ENCODE measurements around the gene ARHGAP26. TPM values are rescaled to one million over a fixed set of nuclear protein-coding genes. Genes with fewer than 3 reads are reported as not detected.

ARHGAP26 gene
- total and polyA plus RNA-seq, 4 donors = 1.8 to 16.7 (median 4.1) TPM

DNA sequence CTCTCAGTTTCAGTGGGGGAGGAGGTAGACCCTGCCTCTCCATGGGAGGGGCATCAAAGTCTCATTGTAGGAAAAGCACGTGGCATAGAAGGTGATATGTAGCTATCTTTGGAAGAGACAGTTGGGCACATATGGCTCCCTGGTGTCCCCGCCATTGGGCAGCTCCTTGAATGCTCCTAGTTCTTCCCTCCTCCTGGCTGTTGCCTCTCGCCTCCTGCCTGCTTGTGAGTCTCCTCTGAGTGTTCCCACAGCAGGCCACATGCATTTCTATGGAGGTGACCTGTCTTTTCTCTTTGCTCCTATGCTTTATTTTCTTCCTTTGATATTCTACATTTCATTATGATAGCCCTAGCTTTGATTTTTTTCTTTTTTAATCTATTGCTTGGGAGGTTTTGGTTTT lies 138.5 kb downstream of the ARHGAP26 start:
- WGBS = 95% methylated on average over 3 of the region's 3 CpGs
- no peak for TF ChIP-seq GABPA (IDR thresholded peaks at IDR 0.05 in 1 of 2, conservative IDR thresholded peaks at IDR 0.05 in 1 of 2)

DNA sequence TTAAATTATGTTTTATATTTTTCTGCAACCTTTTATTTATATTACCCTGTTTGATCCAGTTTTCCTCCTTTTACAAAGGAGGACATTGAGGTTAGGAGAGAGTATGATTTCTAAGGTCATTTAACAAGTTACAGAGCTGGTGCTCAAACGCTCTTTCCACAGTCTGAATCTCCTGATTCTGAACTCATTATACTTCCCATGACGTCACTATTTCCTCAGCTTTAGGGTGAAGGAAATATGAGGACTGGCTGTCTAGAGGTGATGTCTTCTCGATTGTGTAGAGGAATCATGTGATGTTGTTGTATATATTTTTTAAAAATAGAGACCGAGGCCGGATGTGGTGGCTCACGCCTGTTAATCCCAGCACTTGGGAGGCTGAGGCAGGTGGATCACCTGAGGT lies 140.0 kb downstream of the ARHGAP26 start:
- no peaks in the 10 kb centered on the region for H3K27me3 ChIP-seq (ENCODE audit: control insufficient read depth in 4 of 4, insufficient read depth in 4 of 4, low read length in 3 of 4)
- peaks cover 0 to 17% (median 13%) of the 10 kb centered on the region in 4 donors for H3K4me1 ChIP-seq (ENCODE audit: control insufficient read depth in 4 of 4, insufficient read depth in 4 of 4, low read length in 3 of 4)
- H3K36me3 ChIP-seq (ENCODE audit: control insufficient read depth in 4 of 4, insufficient read depth in 3 of 4, low read depth in 1 of 4, low read length in 3 of 4) = peaks cover 0 to 21% (median 17%) of the 10 kb centered on the region in 4 donors
- TF ChIP-seq HNF4A (conservative IDR thresholded peaks at IDR 0.05) = no peak
- no peak for DNase-seq (ENCODE audit: low spot score)
- 93% methylated on average over 6 of the region's 6 CpGs for WGBS
- no peaks in the 10 kb centered on the region for H3K9me3 ChIP-seq (ENCODE audit: control insufficient read depth in 4 of 4, low read length in 3 of 4)
- no peak overlapping the region for H3K27ac ChIP-seq (ENCODE audit: low read depth in 1 of 2, low read length in 2 of 2)
- no peak overlapping the region for H3K9ac ChIP-seq (ENCODE audit: low read depth in 1 of 2, low read length in 2 of 2)
- H3K4me3 ChIP-seq (ENCODE audit: low read depth in 1 of 3, low read length in 3 of 3) = no peak overlapping the region

More for the DNA sequence above, 138.5 kb downstream of the ARHGAP26 start:
- H3K9me3 ChIP-seq (ENCODE audit: control insufficient read depth in 4 of 4, low read length in 3 of 4) = no peaks in the 10 kb centered on the region
- H3K27me3 ChIP-seq (ENCODE audit: control insufficient read depth in 4 of 4, insufficient read depth in 4 of 4, low read length in 3 of 4) = no peaks in the 10 kb centered on the region
- no peak overlapping the region for H3K27ac ChIP-seq (ENCODE audit: low read depth in 1 of 2, low read length in 2 of 2)
- H3K9ac ChIP-seq (ENCODE audit: low read depth in 1 of 2, low read length in 2 of 2) = no peak overlapping the region
- H3K4me3 ChIP-seq (ENCODE audit: low read depth in 1 of 3, low read length in 3 of 3) = no peak overlapping the region
- peaks cover 0 to 33% (median 24%) of the 10 kb centered on the region in 4 donors for H3K36me3 ChIP-seq (ENCODE audit: control insufficient read depth in 4 of 4, insufficient read depth in 3 of 4, low read depth in 1 of 4, low read length in 3 of 4)
- H3K4me1 ChIP-seq (ENCODE audit: control insufficient read depth in 4 of 4, insufficient read depth in 4 of 4, low read length in 3 of 4) = peaks cover 0 to 17% (median 13%) of the 10 kb centered on the region in 4 donors
- DNase-seq (ENCODE audit: low spot score) = no peak

- peaks cover 0 to 14% (median 13%) of the 10 kb centered on the region in 4 donors for H3K36me3 ChIP-seq (ENCODE audit: control insufficient read depth in 4 of 4, insufficient read depth in 3 of 4, low read depth in 1 of 4, low read length in 3 of 4)
- no peak for DNase-seq (ENCODE audit: low spot score)
- peaks cover 0 to 22% (median 14%) of the 10 kb centered on the region in 4 donors for H3K4me1 ChIP-seq (ENCODE audit: control insufficient read depth in 4 of 4, insufficient read depth in 4 of 4, low read length in 3 of 4)
- no peaks in the 10 kb centered on the region for H3K9me3 ChIP-seq (ENCODE audit: control insufficient read depth in 4 of 4, low read length in 3 of 4)
- no peak overlapping the region for H3K4me3 ChIP-seq (ENCODE audit: low read depth in 1 of 3, low read length in 3 of 3)
- no peak overlapping the region for H3K9ac ChIP-seq (ENCODE audit: low read depth in 1 of 2, low read length in 2 of 2)
- WGBS = 60% methylated on average over 3 of the region's 3 CpGs
- TF ChIP-seq HNF4A (conservative IDR thresholded peaks at IDR 0.05) (peak; percentile 73 to 80), FOXA1 (IDR thresholded peaks at IDR 0.05) (no peak), MAX (IDR thresholded peaks at IDR 0.05) (no peak), JUND (IDR thresholded peaks at IDR 0.05) (peak in 1 of 2 donors; percentile 25), YY1 (IDR thresholded peaks at IDR 0.05) (no peak), TAF1 (conservative IDR thresholded peaks at IDR 0.05) (no peak), FOXA2 (IDR thresholded peaks at IDR 0.05) (no peak), SP1 (IDR thresholded peaks at IDR 0.05) (no peak), NR2F2 (IDR thresholded peaks at IDR 0.05) (no peak), CTCF (IDR thresholded peaks at IDR 0.05; ENCODE audit: low read depth, low read length, missing input control) (no peak), EGR1 (IDR thresholded peaks at IDR 0.05; ENCODE audit: low read depth in 2 of 2) (no peak), HNF4G (IDR thresholded peaks at IDR 0.05) (peak; percentile 18), REST (IDR thresholded peaks at IDR 0.05) (no peak), RXRA (IDR thresholded peaks at IDR 0.05) (peak in 1 of 2 donors; percentile 15)
- H3K27me3 ChIP-seq (ENCODE audit: control insufficient read depth in 4 of 4, insufficient read depth in 4 of 4, low read length in 3 of 4) = no peaks in the 10 kb centered on the region
- H3K27ac ChIP-seq (ENCODE audit: low read depth in 1 of 2, low read length in 2 of 2) = no peak overlapping the region
Measured at GRCh38 chr5:142911170-142911569, 141.0 kb downstream of the ARHGAP26 start.

All from liver (tissue), 9 donors.